Lung microvascular endothelial cell (primary cell): Measurements from ENCODE around the gene PCSK6. TPM values are rescaled to one million over a fixed set of nuclear protein-coding genes. Genes with fewer than 3 reads are reported as not detected.

Experiments used
- DNase-seq, 2 donors: peaks; one replicate each; pipeline versions ENCODE4 v3.0.0 to v3.0.0-alpha.2; 2010; ENCODE audit warnings: low read depth in 2 of 2
- total RNA-seq: library from RNA; depleted of rRNA; stranded (reverse); fragments of >200 nt; gene quantifications from 2 replicates; pipeline ENCODE4 v1.2.1, GENCODE V29; 2014

The PCSK6 gene
- total RNA-seq, 1 donor from 2014 or later: 38.9 TPM

- no peak for DNase-seq
Observed at GRCh38 chr15:101447561-101448071, 41.9 kb downstream of the PCSK6 start.

- DNase-seq: no peak
Observed at GRCh38 chr15:101447168-101447533, 42.4 kb downstream of the PCSK6 start.

- peak; percentile 35 to 56 for DNase-seq
Observed at GRCh38 chr15:101446518-101447167, 42.9 kb downstream of the PCSK6 start.

GRCh38 chr15:101445562-101446517 lies 43.7 kb downstream of the PCSK6 start:
- DNase-seq: peak; percentile 88 to 97

- DNase-seq: no peak
Observed at GRCh38 chr15:101444807-101445508, 44.5 kb downstream of the PCSK6 start.

- DNase-seq: no peak
Observed at GRCh38 chr15:101444015-101444414, 45.5 kb downstream of the PCSK6 start.

GRCh38 chr15:101442272-101442671 lies 47.2 kb downstream of the PCSK6 start:
- DNase-seq: no peak

- DNase-seq: no peak
Observed at GRCh38 chr15:101441696-101442095, 47.8 kb downstream of the PCSK6 start.

GRCh38 chr15:101440846-101441590 lies 48.5 kb downstream of the PCSK6 start:
- DNase-seq: no peak

- no peak for DNase-seq
Observed at GRCh38 chr15:101439920-101440319, 49.6 kb downstream of the PCSK6 start.

GRCh38 chr15:101439285-101439919 lies 50.1 kb downstream of the PCSK6 start:
- DNase-seq: peak in 1 of 2 donors; percentile 38

- DNase-seq: peak in 1 of 2 donors; percentile 38
Observed at GRCh38 chr15:101438482-101439284, 50.8 kb downstream of the PCSK6 start.

GRCh38 chr15:101437618-101438481 lies 51.7 kb downstream of the PCSK6 start:
- DNase-seq: peak in 1 of 2 donors; percentile 41

GRCh38 chr15:101437209-101437608 lies 52.3 kb downstream of the PCSK6 start:
- DNase-seq: no peak

GRCh38 chr15:101436526-101436925 lies 53.0 kb downstream of the PCSK6 start:
- DNase-seq: no peak

GRCh38 chr15:101435761-101436160 lies 53.7 kb downstream of the PCSK6 start:
- no peak for DNase-seq

GRCh38 chr15:101434032-101434920 lies 55.2 kb downstream of the PCSK6 start:
- DNase-seq: no peak

- no peak for DNase-seq
Observed at GRCh38 chr15:101433396-101433795, 56.1 kb downstream of the PCSK6 start.
